Uterus (tissue), 2 donors: ENCODE data around the gene DNAJC6.

Experiments used
- CTCF ChIP-seq, 4 experiments: fragments of 200-600 bp in 2 of 4; fragments of 450-650 bp in 2 of 4; sonication (generic) in 2 of 4; IDR thresholded peaks; one replicate each; pipeline ENCODE4 v1.5.1; 2016 to 2019; ENCODE audit warnings: antibody characterized with exemption in 4 of 4, mild to moderate bottlenecking in 2 of 4, moderate library complexity in 1 of 4
- POLR2A ChIP-seq, 2 donors: fragments of 450-650 bp; IDR thresholded peaks; one replicate each; pipeline ENCODE4 v1.6.1; 2016; ENCODE audit warnings: antibody characterized with exemption in 2 of 2, mild to moderate bottlenecking in 1 of 2, moderate library complexity in 1 of 2

GRCh38 chr1:65422241-65423203, 113.2 kb downstream of the DNAJC6 start:
- TF ChIP-seq POLR2A (IDR thresholded peaks at IDR 0.05): no peak
- TF ChIP-seq CTCF (IDR thresholded peaks at IDR 0.05): no peak
